Trophoblast cell (in vitro differentiated cells and primary cell): Measurements from ENCODE around the gene NOPCHAP1.

Experiments used
- DNase-seq, 2 donors: peaks; one replicate each; pipeline ENCODE4 v3.0.0-alpha.2; 2016
- H2AFZ ChIP-seq: 2 replicates; pipeline ENCODE4 v1.6.1; 2013; ENCODE audit warnings: low read length, moderate library complexity, mild to moderate bottlenecking; ENCODE audit not compliant: insufficient read depth, poor library complexity
- H2AK5ac ChIP-seq: 2 replicates; pipeline ENCODE4 v1.6.1; 2013; ENCODE audit warnings: mild to moderate bottlenecking, low read length
- H2BK120ac ChIP-seq: 2 replicates; pipeline ENCODE4 v1.6.1; 2013; ENCODE audit warnings: low read length, mild to moderate bottlenecking, moderate library complexity; ENCODE audit not compliant: insufficient read depth, poor library complexity
- H2BK12ac ChIP-seq: 2 replicates; pipeline ENCODE4 v1.6.1; 2013; ENCODE audit warnings: mild to moderate bottlenecking, low read length, moderate library complexity
- H2BK5ac ChIP-seq: 2 replicates; pipeline ENCODE4 v1.6.1; 2013; ENCODE audit warnings: low read length, low read depth, moderate library complexity, mild to moderate bottlenecking; ENCODE audit not compliant: poor library complexity
- H3K14ac ChIP-seq: 2 replicates; pipeline ENCODE4 v1.6.1; 2013; ENCODE audit warnings: mild to moderate bottlenecking, low read length
- H3K18ac ChIP-seq: 2 replicates; pipeline ENCODE4 v1.6.1; 2013; ENCODE audit warnings: mild to moderate bottlenecking, low read length
- H3K23ac ChIP-seq: 2 replicates; pipeline ENCODE4 v1.6.1; 2013; ENCODE audit warnings: low read length
- H3K27ac ChIP-seq: 2 replicates; pipeline ENCODE4 v1.5.1; 2013; ENCODE audit warnings: low read depth, mild to moderate bottlenecking, inconsistent platforms, low read length, moderate library complexity
- H3K27me3 ChIP-seq: 2 replicates; pipeline ENCODE4 v1.6.1; 2013; ENCODE audit warnings: inconsistent platforms, mild to moderate bottlenecking, low read length, moderate library complexity; ENCODE audit not compliant: insufficient read depth
- H3K36me3 ChIP-seq, 2 experiments: 1 replicate in 1 of 2; 2 replicates in 1 of 2; pipeline ENCODE4 v1.6.1; 2013; ENCODE audit warnings: low read length in 2 of 2, mild to moderate bottlenecking in 2 of 2, moderate library complexity in 1 of 2; ENCODE audit not compliant: insufficient read depth in 2 of 2, control insufficient read depth in 1 of 2
- H3K4ac ChIP-seq: 2 replicates; pipeline ENCODE4 v1.6.1; 2013; ENCODE audit warnings: low read depth, mild to moderate bottlenecking, low read length, moderate library complexity
- H3K4me1 ChIP-seq, 2 experiments: 1 replicate in 1 of 2; 2 replicates in 1 of 2; pipeline ENCODE4 v1.6.1; 2013; ENCODE audit warnings: low read length in 2 of 2, mild to moderate bottlenecking in 2 of 2, moderate library complexity in 1 of 2; ENCODE audit not compliant: insufficient read depth in 2 of 2, control insufficient read depth in 1 of 2
- H3K4me2 ChIP-seq: 2 replicates; pipeline ENCODE4 v1.6.1; 2013; ENCODE audit warnings: inconsistent platforms, mild to moderate bottlenecking, low read length, moderate library complexity
- H3K4me3 ChIP-seq: 2 replicates; pipeline ENCODE4 v1.5.1; 2013; ENCODE audit warnings: mild to moderate bottlenecking, low read depth, low read length, inconsistent platforms
- H3K79me1 ChIP-seq: one replicate; pipeline ENCODE4 v1.6.1; 2013; ENCODE audit warnings: low read length
- H3K79me2 ChIP-seq: 2 replicates; pipeline ENCODE4 v1.6.1; 2013; ENCODE audit warnings: low read length, mild to moderate bottlenecking; ENCODE audit not compliant: control insufficient read depth, insufficient read depth, poor library complexity
- H3K9ac ChIP-seq: 2 replicates; pipeline ENCODE4 v1.6.1; 2013; ENCODE audit warnings: mild to moderate bottlenecking, low read length
- H3K9me3 ChIP-seq: 2 replicates; pipeline ENCODE4 v1.6.1; 2013; ENCODE audit warnings: low read depth, mild to moderate bottlenecking, control low read depth, inconsistent platforms, low read length; ENCODE audit not compliant: insufficient read depth
- H4K12ac ChIP-seq: 2 replicates; pipeline ENCODE4 v1.6.1; 2013; ENCODE audit warnings: low read depth, mild to moderate bottlenecking, low read length, moderate library complexity
- H4K8ac ChIP-seq: 2 replicates; pipeline ENCODE4 v1.6.1; 2013; ENCODE audit warnings: low read depth, mild to moderate bottlenecking, low read length, moderate library complexity
- H4K91ac ChIP-seq: one replicate; pipeline ENCODE4 v1.6.1; 2013; ENCODE audit warnings: low read depth, mild to moderate bottlenecking, low read length, moderate library complexity
- WGBS: extraction: QIAGEN DNeasy Blood & Tissue Kit; methylation state at CpG from one replicate; pipeline ENCODE4 v1.1.7; 2013; ENCODE audit warnings: missing lambda C conversion rate; ENCODE audit not compliant: insufficient read length, insufficient coverage; ENCODE audit errors: extremely low coverage; 5-methylcytosine and 5-hydroxymethylcytosine counted together

Gene NOPCHAP1

GRCh38 chr12:104959335-104959841 is 26.7 kb upstream of the NOPCHAP1 start:
- Histone ChIP-seq H3K4me2 (no peak overlapping the region), H3K27me3 (peaks cover 2% of the 10 kb centered on the region), H3K23ac (no peak overlapping the region), H3K9me3 (no peaks in the 10 kb centered on the region), H3K4me1 (no peaks in the 10 kb centered on the region), H4K8ac (no peak overlapping the region), H3K14ac (no peak overlapping the region), H3K79me1 (peaks cover 7% of the 10 kb centered on the region), H2BK120ac (no peak overlapping the region), H2AK5ac (no peak overlapping the region), H3K9ac (no peak overlapping the region), H2BK5ac (no peak overlapping the region), H2AFZ (no peak overlapping the region), H3K27ac (no peak overlapping the region), H4K12ac (no peak overlapping the region), H3K18ac (no peak overlapping the region), H3K4ac (no peak overlapping the region), H3K36me3 (no peaks in the 10 kb centered on the region), H3K79me2 (peaks cover 2% of the 10 kb centered on the region), H4K91ac (no peak overlapping the region), H3K4me3 (no peak overlapping the region), H2BK12ac (no peak overlapping the region)
- DNase-seq = peak in 1 of 2 donors; percentile 62
- no CpG with 5 or more reads among the region's 2 CpGs for WGBS

GRCh38 chr12:104960464-104960863 is 25.7 kb upstream of the NOPCHAP1 start:
- H3K79me1 ChIP-seq = peaks cover 7% of the 10 kb centered on the region
- H2BK120ac ChIP-seq = no peak overlapping the region
- no peak overlapping the region for H3K14ac ChIP-seq
- H3K79me2 ChIP-seq = peaks cover 2% of the 10 kb centered on the region
- no peak overlapping the region for H4K12ac ChIP-seq
- no peak overlapping the region for H3K18ac ChIP-seq
- H4K8ac ChIP-seq = no peak overlapping the region
- no peak overlapping the region for H2AK5ac ChIP-seq
- H3K4me1 ChIP-seq = no peaks in the 10 kb centered on the region
- H2BK12ac ChIP-seq = no peak overlapping the region
- no peak overlapping the region for H4K91ac ChIP-seq
- no peak overlapping the region for H3K9ac ChIP-seq
- WGBS = no CpG with 5 or more reads among the region's 4 CpGs
- no peak overlapping the region for H3K4me2 ChIP-seq
- H3K23ac ChIP-seq = no peak overlapping the region
- no peak for DNase-seq
- H3K4me3 ChIP-seq = no peak overlapping the region
- no peak overlapping the region for H3K27ac ChIP-seq
- H3K4ac ChIP-seq = no peak overlapping the region
- no peak overlapping the region for H2BK5ac ChIP-seq
- H3K36me3 ChIP-seq = no peaks in the 10 kb centered on the region
- peaks cover 2% of the 10 kb centered on the region for H3K27me3 ChIP-seq
- H3K9me3 ChIP-seq = no peaks in the 10 kb centered on the region
- H2AFZ ChIP-seq = no peak overlapping the region

- H3K4me3 ChIP-seq = no peak overlapping the region
- no peak overlapping the region for H4K91ac ChIP-seq
- H4K12ac ChIP-seq = no peak overlapping the region
These were observed 22.4 kb upstream of the NOPCHAP1 start for GRCh38 chr12:104963757-104964156.

GRCh38 chr12:104964167-104964855 is 21.8 kb upstream of the NOPCHAP1 start:
- Histone ChIP-seq H3K18ac (no peak overlapping the region), H3K9ac (no peak overlapping the region), H3K4me3 (no peak overlapping the region), H3K9me3 (no peaks in the 10 kb centered on the region), H3K27ac (no peak overlapping the region), H4K12ac (no peak overlapping the region), H3K27me3 (no peaks in the 10 kb centered on the region), H4K8ac (no peak overlapping the region), H3K79me1 (no peaks in the 10 kb centered on the region), H3K79me2 (no peaks in the 10 kb centered on the region), H3K4me1 (no peaks in the 10 kb centered on the region), H4K91ac (no peak overlapping the region), H3K14ac (no peak overlapping the region), H2BK12ac (no peak overlapping the region), H3K36me3 (no peaks in the 10 kb centered on the region), H3K23ac (no peak overlapping the region), H2BK120ac (no peak overlapping the region), H2AK5ac (no peak overlapping the region), H2AFZ (no peak overlapping the region), H3K4ac (no peak overlapping the region), H2BK5ac (no peak overlapping the region), H3K4me2 (no peak overlapping the region)
- no CpG with 5 or more reads among the region's 8 CpGs for WGBS
- DNase-seq = no peak

More at GRCh38 chr12:104963757-104964156, 22.4 kb upstream of the NOPCHAP1 start:
- H3K14ac ChIP-seq = no peak overlapping the region
- DNase-seq = no peak
- no peak overlapping the region for H2BK12ac ChIP-seq
- no peaks in the 10 kb centered on the region for H3K36me3 ChIP-seq
- H3K27me3 ChIP-seq = no peaks in the 10 kb centered on the region
- no peak overlapping the region for H3K4ac ChIP-seq
- H3K18ac ChIP-seq = no peak overlapping the region
- no peaks in the 10 kb centered on the region for H3K79me1 ChIP-seq
- H2BK120ac ChIP-seq = no peak overlapping the region
- H3K4me1 ChIP-seq = no peaks in the 10 kb centered on the region
- H3K4me2 ChIP-seq = no peak overlapping the region
- no CpG with 5 or more reads among the region's 6 CpGs for WGBS
- H3K9me3 ChIP-seq = no peaks in the 10 kb centered on the region
- no peak overlapping the region for H4K8ac ChIP-seq
- H3K9ac ChIP-seq = no peak overlapping the region
- no peak overlapping the region for H3K27ac ChIP-seq
- H2BK5ac ChIP-seq = no peak overlapping the region
- H3K79me2 ChIP-seq = no peaks in the 10 kb centered on the region
- no peak overlapping the region for H2AK5ac ChIP-seq
- no peak overlapping the region for H2AFZ ChIP-seq
- H3K23ac ChIP-seq = no peak overlapping the region
